Astrocyte of the cerebellum (primary cell): ENCODE data around the gene CASQ2.

ENCODE experiments used
- DNase-seq: peaks from one replicate; pipeline ENCODE4 v3.0.0-alpha.2; 2011; ENCODE audit warnings: low read depth
- H3K4me3 ChIP-seq: 2 replicates; pipeline ENCODE4 v1.5.1; 2011; ENCODE audit warnings: mild to moderate bottlenecking, low read depth, low read length, moderate library complexity
- CTCF ChIP-seq: IDR thresholded peaks from 2 replicates; pipeline ENCODE4 v1.5.1; 2012; ENCODE audit warnings: low read length, low read depth, moderate library complexity, mild to moderate bottlenecking; ENCODE audit errors: missing control alignments
- in situ Hi-C: cut with HindIII; loops from 2 replicates; pipeline ENCODE4 v1.10.0; 2017; ENCODE audit warnings: low sequenced_read_pairs

The CASQ2 gene

GRCh38 chr1:115650961-115651360 is 117.6 kb downstream of the CASQ2 start:
- no peak for TF ChIP-seq CTCF
- no peak overlapping the region for H3K4me3 ChIP-seq
- DNase-seq, result no peak
- in situ Hi-C loops, result no loop called here
